Measurements from ENCODE around the gene PIEZO1.
A peak's percentile ranks its signal among the peaks of the same experiment; 100 is the strongest.

The PIEZO1 gene

DNA sequence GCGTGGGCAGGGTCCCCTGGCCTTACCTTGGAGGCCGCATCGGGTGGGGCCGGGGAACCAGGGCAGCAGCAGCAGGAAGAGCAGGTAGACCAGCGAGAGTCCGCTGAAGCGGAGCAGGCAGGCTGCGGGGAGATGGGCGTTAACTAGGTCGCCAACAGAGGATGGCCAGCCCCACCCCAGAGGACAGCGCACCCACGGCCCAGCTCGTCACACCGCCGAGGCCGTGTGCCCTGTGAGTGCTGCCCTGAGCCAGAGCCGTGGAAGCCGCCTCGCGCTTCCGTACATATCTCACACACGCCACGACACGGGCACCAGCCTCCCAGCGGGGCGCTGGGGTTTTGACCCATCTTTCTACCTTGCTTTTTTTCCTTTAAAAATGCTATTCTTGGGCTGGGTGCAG is 35.7 kb downstream of the PIEZO1 start:
- no peak for DNase-seq (ENCODE audit: low spot score)

GRCh38 chr16:88748364-88748763 is 36.7 kb downstream of the PIEZO1 start:
- no peak for DNase-seq (ENCODE audit: low spot score)

- DNase-seq (ENCODE audit: low spot score), result peak; percentile 80
These were observed 37.3 kb downstream of the PIEZO1 start for GRCh38 chr16:88747588-88748301.

DNA sequence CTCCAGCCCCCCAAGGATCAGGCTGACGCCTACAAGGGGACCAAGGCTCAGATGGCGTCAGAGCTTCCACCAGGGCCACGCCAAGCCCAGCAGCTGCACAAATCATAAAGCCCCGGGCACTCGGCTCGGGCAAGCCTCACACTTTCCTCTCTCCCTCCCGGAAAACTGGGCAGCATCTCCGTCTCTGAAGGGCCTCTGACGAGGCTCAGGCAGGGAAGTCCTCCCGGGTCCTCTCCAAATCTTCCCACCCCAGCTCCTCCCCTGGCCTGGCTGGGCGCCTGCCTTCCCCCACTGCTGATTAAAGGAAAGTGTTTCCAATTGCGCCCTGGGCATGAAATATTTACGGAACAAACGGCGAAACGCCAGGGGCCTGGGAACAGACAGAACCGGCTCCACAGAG is 38.5 kb downstream of the PIEZO1 start:
- no peak for DNase-seq (ENCODE audit: low spot score)

GRCh38 chr16:88744577-88745521 is 40.2 kb downstream of the PIEZO1 start:
- no peak for DNase-seq (ENCODE audit: low spot score)

- DNase-seq (ENCODE audit: low spot score), result peak; percentile 75
These were observed 41.1 kb downstream of the PIEZO1 start for GRCh38 chr16:88743693-88744576.

DNA sequence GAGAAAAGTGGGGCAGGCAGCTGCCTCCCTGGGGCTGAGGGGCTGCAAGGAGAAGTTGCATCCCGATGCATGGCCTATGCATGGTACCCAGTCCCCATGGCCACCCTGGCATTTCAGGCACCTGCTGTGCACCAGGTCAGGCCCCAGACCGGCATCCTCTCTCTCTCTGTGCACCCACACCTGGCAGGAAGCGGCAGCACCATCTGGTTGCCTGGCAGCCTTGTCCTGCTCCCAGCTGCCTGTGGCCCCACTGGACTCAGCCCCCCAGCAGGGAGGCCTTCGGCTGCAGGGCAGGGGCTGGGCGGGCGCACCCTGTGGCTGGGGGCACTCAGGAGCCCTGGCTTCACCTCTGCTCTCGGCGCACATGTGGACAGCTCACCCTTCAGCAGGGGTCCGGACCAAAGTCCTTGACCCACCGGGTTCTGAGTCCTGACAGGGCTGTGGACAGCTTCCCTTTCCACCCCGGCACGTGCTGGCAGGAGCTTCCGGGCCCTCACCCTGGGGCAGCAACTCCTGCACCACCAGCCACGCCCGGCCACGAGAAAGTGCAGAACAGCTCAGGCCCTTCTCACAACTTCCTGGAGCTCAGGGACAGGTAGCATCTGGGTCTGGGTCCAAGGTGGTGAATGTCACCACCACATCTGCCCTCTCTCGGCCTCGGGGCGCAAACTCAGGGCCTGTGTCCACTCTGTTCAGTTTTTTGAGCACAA is 42.0 kb downstream of the PIEZO1 start:
- DNase-seq (ENCODE audit: low spot score), result no peak

GRCh38 chr16:88741368-88741767 is 43.7 kb downstream of the PIEZO1 start:
- DNase-seq (ENCODE audit: low spot score), result no peak

GRCh38 chr16:88740727-88741055 is 44.3 kb downstream of the PIEZO1 start:
- no peak for DNase-seq (ENCODE audit: low spot score)

DNA sequence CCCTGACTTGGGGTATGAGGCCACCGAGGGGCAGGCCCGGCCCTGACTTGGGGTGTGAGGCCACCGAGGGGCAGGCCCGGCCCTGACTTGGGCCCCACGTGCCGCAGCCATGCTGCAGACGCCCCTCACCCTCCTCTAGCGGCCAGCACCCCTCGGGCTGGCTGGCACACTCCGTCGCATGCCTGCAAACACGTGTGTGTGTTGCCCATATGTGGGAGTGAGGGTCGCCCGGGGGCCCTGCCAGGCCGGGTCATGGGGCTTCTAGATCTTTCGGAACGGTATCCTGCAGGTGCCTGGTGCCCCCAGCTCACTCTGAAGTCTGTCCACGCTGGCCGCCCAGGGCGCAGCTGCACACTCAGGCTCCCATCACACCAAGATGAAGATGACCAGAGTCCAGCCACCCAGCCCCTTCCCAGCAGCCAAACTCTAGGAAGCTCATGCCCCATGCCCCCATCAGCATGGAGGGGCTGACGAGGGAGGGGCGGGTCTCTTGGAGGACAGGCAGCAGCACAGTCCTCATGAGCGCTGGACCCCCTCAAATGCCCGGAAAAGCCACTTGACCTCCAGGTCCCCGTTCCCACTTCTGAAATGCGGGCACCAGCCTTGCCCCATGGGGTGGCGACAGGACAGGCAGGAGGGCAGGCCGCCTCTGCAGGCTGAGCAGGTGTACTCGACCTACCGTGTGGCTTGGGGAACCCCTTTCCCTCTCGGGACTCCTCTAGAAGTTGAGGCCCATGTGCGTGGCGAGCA is 44.9 kb downstream of the PIEZO1 start:
- DNase-seq (ENCODE audit: low spot score), result no peak

- no peak for DNase-seq (ENCODE audit: low spot score)
These were observed 45.7 kb downstream of the PIEZO1 start for GRCh38 chr16:88739139-88739976.

DNA sequence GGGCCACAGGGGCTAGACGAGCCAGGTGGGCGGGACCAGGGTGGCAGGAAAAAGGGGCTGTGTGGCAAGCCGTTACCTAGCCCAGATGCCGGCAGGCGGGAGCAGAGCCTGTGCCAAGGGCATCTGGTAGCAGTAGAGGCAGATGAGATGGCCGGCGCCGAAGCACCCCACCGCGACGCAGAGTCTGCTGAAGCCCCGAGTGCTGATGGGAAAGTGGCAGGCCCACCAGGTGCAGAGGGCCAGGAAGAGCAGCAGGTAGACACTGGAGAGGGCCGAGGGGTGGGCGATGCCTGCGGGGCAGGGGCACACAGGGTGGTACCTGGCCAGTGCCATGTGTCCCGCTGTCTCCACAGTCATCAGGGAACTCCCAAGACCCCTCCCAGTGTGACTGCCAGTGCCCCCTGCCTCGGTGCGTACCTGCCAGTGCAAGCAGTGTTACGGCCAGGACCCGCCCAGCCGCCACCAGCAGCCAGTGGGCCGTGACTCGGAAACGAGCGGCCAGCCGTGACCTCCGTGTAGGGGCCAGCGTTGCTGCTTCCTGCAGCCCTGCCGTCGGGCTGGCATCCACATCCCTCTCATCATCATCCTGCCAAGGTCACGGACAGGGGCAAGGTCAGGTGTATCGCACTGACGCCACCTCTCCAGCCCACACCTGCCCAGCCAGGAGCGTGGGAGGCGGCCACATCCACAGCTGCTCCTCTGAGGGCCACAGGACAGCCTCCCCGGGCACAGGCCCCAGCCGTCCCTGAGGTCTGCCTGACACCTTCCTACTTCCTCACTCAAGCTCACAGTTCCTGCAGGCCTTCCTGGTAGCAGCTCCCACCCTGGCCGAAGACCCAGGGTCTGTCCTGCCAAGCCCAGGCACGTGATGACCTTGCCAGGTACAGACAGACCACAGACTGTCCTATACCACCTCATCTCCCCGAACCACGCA is 46.6 kb downstream of the PIEZO1 start:
- no peak for DNase-seq (ENCODE audit: low spot score)

DNA sequence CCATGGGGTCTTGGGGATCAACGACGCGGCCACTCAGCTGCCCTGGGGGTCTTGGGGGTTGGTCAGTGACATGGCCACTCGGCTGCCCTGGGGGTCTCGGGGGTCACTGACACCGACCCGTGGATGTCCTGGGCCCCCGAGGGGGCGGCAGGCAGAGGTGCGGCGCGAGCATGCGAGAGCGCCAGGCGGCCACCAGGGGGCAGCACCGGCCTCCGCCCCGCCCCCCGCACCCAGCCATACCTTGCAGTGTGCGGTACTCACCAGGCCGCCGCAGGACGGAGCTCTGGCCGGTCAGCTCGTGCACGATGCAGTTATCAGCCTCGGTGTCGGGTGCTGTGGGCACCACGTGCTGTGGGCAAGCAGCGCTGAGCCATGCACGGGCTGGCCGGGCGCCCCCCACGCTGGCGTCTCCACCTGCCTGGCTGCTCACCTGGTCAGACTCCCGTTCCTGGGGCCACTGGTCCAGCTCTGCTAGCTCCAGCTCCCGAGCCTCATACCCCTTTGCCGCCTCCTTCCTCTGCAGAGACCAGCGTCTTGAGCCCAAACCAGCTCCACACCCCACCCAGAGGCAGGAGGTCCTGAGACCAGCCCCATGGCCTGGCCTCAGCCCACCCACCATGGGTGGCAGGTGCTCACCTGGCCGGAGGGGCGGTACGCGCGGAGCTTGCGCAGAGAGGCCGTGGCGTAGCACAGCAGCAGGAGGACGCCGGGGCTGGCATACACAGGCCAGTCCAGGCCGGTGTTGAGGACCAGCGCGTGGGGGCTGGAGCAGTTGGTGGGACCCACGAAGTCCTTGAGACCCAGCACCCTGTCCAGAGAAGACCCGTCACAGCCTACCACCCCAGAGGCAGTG is 47.5 kb downstream of the PIEZO1 start:
- DNase-seq (ENCODE audit: low spot score), result peak; percentile 83

GRCh38 chr16:88736496-88736895 is 48.5 kb downstream of the PIEZO1 start:
- no peak for DNase-seq (ENCODE audit: low spot score)

DNA sequence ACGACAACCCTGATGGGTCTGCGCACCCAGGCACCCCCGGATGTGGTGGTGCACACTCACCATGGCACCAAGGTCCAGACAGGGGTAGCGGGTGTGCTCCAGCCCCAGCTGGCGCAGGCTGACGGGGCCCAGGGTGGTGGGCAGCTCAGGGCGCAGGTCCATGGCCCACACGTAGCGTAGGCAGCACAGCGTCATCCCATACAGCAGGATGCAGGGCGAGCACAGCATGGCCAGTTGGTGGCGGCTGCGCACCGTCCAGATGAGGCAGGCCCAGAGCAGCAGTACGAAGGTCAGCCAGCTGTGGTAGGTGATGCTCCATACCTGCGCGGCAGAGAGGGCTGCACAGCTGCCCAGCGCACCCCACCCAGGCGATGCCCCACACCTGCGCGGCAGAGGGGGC is 48.9 kb downstream of the PIEZO1 start:
- no peak for DNase-seq (ENCODE audit: low spot score)

DNA sequence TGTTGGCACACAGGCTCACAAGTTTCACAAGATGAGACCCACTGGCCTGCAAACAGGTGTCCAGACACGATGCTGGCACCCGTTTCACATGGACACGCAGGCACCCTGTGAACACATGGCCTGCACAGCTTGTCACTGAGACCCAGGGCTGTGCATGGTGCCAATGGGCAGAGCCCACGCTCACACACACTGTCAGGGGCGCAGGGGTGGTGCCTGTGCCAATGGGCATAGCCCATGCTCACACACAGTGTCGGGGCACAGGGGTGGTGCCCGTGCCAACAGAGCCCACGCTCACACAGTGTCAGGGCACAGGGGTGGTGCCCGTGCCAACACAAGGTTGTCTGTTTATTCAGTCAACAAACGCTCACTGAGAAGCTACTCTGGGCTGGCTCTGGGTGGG is 49.4 kb downstream of the PIEZO1 start:
- no peak for DNase-seq (ENCODE audit: low spot score)

DNA sequence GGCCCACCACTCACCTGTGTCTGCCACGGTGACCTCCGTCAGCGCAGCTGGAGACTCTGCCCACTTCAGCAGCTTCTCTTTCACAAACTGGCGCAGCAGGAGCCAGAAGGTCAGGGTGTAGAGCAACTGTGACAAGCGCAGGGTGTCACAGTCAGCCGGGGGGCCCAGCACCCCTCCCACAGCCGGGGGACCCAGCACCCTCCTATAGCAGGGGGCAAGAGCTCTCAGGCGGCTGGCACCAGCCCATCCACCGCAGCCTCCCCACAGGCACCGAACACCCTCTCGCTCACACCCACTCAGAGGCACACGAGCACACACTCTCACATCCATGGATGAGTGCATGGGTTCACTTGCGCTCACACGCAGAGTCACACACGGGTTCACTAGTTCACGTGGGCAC is 49.9 kb downstream of the PIEZO1 start:
- no peak for DNase-seq (ENCODE audit: low spot score)

DNA sequence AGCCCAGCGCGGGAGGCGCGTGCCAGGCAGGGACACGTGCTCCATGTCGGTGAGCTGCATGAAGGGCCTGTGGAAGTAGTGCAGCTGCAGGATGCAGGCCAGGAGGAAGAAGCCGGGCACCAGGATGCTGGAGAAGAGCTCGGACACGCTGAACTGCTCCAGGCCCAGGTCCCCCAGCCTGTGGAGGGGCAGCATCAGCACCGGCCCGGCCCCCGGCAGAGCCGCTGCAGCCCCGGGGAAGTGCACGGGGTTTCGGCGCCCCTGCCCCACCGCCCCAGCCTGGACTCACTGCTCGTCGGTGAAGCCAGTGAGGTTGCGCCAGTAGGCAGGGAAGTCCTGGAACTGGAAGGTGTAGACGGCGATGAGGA is 50.7 kb downstream of the PIEZO1 start:
- DNase-seq (ENCODE audit: low spot score), result no peak

Data from hematopoietic multipotent progenitor cell treated with erythropoietin and hydrocortisone succinate and interleukin-3 and kit ligand, for 15 days (in vitro differentiated cells).